ENCODE results near the gene RIPOR2.

- no peak for TF ChIP-seq CTCF (IDR thresholded peaks at IDR 0.05)
- no peak for TF ChIP-seq POLR2A (IDR thresholded peaks at IDR 0.05)
Observed at GRCh38 chr6:24927277-24927955, 8.3 kb downstream of the RIPOR2 start.
